NCI-H82 treated with DMSO at 0.1 percent for 48 hours (cell line): ENCODE measurements around the gene SMURF1.

Experiments
- DNase-seq: peaks from one replicate; lab custom pipeline; 2025; ENCODE audit not compliant: unreplicated experiment; lab: John Stamatoyannopoulos, UW

The SMURF1 gene

DNA sequence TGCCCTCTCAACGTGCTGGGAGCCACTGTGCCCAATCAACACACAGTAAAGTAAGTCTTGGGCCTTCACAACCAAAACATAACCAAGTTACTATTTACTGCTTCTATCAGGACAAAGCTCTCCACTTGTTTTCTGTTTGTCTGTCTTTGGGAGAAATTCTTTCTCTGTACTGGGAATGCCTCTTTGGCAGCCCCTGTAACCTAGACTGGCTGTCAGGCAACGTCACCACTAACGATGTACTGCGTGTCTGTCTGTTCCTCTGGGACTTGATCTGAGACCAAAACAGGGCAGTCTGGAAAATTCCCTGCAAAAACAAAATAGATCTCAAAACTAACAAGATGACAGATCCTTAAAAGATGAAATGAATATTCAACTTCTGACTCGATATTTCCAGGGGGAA, 113.0 kb downstream of the SMURF1 start:
- DNase-seq: no peak

DNA sequence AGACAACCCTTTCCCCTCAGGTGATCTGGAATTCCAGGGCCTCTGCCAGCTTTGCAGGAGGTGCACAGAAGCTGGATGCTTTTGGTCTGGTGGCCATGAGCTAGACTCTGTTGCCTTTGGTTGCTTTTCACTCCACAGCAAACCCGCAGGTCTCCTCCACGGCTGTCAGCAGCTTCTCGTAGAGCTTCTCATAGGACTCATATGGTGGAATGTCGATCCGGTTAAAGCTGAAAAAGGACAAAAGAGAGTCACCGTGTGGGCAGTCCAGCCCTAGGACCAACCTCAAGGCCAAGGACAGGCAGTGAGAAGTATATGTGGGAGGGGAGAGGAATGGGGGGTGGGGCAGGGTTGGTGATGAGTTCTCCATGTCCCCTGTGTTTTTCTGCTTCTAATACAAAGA, 113.5 kb downstream of the SMURF1 start:
- no peak for DNase-seq

DNA sequence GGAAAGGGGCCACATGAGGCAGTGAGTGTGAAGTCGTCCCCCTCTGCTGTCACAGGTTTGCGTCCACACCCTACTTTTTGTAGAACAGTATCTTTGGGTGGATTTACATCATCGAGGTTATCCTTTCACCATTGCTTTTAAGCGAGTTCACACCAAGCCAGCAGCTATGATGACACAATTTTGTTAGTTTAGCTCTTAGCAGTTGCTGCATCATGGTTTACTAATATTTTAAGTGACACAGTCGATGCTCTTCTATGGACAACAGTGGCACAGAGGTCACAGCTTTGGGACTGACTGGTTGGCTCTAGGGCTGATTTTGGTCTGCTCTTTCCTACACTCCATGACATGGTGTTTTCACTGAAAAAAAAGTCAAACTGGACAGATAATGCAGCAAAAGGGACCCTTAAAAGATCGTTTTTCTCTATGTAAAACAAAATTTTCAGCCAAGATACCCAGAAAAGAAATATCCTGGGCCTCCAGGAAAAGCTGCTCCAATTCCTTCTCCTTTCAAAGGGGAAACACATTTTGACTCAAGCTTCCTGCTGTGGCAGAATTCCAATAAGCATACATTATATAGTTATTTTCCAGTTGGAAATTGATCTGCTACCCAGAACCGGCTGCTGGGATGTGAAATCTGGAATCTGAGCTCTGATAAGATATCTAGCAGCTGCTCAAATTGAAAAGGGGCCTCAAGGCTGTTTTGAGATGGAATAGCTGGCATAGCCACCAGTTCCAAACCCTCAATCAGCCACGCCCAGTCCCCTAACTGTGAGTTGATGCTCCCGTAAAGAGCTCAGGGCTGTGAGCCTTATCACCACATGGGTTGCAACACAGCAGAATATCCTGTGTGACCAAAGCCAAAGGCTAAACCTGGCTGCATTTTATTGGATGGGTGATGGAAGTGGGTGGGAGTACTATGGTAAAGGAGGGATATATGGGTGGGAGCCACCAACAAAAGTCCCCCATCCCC, 114.2 kb downstream of the SMURF1 start:
- DNase-seq: no peak

DNA sequence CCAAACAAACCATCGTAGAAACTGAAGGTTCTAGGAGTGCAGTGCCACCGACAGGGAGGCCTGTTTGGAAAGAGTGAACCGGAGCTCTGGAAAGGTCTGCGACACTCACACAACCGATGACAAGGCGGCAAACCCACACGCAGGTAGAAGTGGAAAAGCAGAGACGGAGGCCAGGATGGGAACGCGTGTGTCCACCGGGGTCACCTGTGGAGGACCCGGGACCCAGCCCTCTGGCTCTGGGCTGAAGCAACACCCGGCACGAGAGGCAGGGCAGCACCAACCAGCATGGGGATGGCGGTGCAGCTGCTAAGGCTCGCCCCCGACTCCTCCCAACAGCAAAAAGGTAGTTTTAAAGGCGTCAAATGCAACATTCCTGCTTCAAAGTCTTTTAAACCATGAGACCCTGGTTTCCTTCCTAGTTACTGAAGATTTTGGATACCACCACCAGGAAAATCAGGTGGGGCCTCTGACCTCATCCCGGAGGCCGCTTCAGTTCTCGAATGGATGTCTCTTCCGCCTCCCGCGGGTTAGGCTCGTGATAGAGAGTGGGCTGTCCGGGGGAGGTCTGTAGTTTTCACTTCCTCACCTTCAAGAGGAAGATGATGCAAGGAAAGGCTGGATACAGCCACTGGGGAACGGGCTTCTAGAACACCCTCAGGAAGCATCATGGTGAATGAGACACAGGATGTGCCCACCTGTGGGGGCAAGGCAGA, 115.5 kb downstream of the SMURF1 start:
- no peak for DNase-seq

DNA sequence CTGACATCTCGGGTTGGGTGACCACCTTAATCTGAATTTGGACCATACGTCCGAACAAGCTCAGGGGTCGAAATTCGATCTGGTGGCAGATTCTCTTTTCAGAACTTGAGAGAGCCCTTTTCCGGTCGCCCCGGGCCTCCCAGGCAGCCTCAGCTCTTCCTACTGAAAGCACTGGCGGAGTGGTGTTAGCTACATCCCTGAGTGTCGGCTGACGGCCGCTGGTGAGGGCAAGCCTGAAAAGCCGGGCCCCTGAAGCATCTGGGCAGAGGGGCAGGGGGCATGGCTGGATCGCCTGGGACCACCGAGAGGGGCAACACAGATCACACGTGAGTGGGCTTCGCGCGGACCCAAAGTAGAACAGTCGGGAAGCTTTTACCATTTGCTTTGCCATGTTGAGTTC, 116.1 kb downstream of the SMURF1 start:
- no peak for DNase-seq

DNA sequence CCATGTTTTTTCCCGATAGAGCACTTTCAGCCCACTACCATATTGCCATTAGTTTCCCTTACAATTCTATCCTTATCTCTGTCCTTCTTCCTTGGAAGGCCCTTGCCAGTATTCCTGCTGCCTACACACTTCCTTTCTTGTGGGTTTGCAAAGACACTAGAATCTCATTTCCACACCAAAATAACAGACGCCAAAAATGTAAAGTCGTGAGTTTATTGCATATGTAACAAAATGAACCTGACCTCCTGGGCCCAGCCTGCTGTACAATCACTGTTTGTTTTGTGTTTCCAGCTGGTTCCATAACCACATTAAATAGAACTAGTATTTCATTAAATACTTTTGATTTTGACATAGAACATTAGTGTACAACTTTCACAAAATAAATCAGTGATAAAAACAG, 116.7 kb downstream of the SMURF1 start:
- no peak for DNase-seq

DNA sequence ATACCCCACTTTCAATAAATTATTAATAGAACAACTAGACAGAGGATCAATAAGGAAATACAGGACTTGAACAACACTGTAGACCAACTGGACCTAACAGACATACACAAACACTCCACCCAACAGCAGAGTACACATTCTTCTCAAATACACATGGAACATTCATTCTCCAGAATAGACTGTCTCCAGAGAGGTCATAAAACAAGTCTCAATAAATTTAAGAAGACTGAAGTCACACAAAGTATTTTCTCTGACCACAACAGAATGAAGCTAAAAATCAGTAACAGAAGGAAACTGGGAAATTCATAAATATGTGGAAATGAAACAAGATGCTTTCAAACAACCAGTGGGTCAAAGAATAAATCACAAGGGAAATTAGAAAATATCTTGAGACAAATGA, 119.8 kb downstream of the SMURF1 start:
- no peak for DNase-seq

DNA sequence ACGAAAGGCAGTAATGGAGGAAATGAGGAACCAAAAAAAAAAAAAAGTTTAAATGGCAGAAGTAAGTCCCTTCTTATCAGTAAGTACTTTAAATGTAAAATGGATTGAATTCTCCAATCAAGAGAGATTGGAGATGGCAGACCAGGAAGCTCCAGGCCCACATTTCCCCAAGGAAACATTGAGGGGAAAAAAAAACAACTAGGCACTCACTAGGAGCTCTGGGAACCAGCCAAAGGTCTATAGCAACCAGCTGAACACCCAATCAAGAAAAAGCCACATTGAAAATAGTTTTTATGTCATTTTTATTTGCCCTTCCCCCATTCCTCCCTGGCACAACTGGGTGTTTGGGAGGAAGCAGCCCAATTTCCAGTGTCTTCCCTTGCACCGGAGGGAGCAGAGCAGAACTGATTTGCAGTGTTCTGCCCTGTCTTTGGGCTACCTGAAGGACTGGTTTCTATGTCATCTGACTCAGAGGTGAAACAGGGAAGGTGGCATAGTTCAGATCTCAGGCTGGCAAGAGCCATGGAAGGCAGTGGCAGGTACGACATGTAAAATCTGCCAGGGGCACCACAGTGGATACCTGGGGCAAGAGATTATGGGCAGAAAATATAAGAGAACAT, 121.9 kb downstream of the SMURF1 start:
- no peak for DNase-seq

DNA sequence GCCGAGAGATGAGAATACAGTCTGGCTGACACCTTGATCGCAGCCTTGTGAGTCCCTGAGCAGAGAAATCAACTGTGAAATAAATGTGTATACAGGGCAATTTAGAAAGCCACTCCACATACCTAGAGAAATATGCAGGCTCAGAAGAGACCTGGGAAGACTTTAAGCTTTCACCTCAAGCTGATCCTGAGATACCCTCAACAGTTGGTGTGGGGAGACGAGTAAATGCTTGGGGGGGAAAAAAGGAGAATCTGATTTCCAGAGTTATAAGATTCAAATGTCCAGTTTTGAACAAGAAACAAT, 123.5 kb downstream of the SMURF1 start:
- DNase-seq: no peak

DNA sequence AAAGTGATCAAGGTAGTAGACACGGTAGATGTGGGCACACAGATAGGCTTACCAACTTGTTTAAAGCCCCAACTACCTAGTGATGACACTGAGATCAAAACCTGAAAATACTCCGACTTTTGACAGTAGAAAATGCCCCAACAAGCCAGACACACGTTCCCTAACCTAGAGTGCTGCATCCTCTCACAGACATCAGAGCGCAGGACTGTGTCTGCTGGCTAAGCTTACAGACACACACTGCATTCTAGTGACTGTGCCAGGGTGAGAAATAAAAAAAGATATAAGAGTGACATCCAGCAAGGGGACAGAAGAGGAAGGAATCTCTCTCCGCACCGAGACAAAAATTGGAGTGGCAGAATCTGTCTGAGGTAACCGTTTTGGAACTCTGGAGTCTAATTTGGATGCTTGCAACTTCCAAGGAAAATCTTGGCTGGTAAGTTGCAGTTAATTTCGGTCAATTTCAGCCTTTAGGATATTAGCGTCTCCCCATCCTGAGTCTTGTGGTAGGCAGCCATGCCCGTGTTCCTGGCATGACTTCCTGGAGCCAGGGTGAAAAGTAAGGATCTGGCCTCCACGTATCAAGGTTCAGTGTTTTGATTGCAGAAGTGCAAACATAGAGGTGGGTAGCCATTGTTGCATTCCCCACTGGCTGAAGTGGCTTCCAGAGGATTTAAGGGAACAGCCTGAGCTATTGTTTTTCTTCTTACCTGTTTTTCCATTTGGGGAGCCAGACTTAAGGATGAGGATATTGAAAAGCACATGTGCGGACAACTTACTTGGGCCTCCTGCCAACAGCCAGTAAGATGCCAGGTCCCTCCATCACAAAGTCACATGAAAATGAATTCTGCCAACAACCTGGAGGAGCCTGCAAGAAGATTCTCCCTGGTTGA, 124.1 kb downstream of the SMURF1 start:
- no peak for DNase-seq

DNA sequence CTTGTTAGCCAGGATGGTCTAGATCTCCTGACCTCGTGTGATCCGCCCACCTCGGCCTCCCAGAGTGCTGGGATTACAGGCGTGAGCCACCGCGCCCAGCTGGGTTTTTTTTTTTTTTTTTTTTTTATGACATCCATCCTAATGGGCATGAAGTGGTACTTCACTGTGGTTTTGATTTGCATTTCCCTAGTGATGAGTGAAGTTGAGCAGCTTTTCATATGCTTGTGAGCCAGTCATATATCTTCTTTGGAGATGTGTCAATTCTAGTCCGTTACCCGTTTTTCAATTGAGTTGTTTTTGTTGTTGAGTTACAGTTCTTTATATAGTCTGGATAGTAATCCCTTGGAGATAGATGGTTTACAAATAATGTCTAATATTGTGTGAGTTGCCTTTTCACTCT, 127.7 kb downstream of the SMURF1 start:
- no peak for DNase-seq

DNA sequence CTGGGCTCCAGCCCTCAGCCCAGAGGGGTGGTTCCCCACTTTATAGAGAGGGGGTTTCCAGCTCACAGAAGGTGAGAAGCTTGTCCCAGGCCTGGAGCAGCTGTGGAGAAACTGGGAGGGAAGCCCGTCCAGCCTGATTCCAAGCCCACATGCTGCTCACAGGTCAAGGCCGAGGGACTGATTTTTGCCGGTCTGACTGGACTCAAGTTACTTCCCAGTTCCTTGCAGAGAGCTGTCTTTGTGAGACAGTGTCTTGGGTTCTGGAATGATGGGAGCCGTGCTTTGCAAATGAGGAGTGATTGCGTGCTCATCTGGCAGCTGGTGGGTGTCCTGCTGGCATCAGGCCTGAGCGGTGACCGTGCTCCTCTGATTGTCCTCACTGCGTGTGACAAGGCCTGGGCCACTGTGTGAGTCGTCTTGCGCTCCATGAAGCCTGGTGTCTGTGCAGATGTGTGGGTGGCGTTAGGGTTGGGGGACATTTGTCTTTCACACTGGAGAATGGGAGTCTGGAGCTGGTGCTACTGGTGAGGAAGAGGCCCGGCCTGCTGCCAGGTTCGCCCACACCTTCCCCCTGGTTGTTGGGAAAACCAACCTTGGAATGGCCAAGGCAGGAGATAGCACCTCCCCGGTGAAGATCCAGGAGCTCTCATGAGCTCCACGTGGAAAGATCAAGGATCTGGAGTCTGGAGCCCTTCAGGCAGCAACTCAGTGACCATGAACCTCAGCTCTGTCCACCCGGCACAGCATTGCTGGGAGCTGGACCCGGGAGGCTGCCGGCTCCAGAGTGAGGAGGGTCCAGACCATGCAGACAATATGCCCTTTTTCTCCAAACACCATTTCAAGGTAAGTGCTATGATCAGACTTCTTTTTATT, 129.6 kb downstream of the SMURF1 start:
- no peak for DNase-seq

DNA sequence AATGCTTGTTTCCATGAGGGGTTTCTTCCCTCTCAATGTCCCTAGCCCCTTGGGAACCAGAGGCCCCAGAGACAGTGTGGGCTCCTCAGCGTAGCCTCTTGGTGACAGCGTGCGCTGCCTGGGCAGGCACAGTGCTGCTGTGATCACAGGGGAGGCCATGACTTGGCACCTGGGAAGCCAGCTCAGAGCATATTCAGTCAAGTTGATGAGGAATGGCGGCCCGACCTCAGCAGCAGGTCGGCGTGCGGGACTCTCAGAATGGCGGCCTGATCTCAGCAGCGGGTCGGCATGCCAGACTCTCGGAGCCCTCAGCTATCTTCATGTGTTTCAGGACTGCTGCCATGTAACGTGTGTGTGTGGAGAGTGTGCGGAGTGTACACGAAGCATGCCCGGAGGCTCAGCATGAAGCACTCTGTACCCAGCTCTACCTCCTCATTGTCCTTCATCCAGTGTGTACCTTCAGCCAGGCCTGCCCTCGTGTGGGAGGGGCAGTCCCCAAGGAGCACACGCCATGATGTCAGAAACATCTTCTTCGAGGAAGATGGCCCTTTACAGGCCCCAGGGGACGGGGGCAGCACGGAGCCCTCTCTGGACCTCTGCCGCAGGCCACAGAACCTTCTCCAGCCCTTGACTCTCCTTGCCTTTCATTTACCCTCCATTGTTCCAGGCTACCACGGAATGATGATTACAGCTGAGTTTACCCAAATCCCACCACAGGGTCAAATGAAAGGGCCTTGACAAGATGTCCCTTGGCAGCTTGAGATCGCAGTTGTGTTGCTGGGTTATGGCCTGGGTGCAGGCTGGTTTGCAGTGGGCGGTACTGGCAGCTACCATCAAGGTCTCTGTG, 130.4 kb downstream of the SMURF1 start:
- no peak for DNase-seq

DNA sequence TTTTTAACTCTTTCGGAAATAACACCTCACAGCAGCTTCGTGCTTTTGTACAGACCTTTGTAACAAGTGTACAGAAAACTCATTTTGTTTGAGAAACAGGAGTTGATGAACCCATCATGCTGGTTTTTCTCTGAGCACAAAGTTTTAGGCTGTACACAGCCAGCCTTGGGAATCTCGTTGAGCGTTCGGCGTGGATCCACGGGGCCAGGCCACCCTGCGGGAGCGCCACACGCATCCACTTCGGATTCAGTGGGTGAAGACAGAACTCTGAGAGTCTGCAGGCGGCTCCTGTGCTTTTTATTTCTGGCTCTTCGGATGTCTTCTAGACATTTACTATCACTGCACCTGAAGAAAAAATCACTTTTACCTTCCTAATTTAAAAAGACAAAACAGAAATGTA, 131.2 kb downstream of the SMURF1 start:
- DNase-seq: no peak

DNA sequence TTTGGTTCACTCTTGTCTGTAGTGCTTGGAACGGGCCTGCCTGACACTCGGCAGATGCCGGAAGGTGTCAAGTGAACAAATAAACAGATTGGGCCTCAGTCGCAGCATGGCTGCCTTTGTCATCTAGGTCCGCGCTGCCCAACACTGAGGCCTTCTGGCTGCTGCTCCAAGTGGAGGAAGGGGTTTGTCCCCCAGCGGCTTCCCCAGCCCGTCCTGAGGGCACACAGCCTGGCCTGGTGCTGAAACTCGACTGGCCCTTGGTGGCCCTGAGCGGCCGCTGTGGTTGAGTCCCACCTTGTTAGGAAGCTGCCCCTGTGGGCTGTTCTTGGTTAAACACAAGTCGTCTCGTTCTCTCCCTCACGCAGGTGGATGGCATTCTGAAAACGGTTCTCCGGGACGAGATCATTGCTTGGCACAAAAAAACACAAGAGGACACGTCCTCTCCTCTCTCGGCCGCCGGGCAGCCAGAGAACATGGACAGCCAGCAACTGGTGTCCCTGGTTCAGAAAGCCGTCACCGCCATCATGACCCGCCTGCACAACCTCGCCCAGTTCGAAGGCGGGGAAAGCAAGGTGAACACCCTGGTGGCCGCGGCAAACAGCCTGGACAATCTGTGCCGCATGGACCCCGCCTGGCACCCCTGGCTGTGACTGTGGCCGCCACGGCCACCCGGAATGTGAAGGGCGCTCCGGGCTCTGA, 132.1 kb downstream of the SMURF1 start:
- DNase-seq: no peak

DNA sequence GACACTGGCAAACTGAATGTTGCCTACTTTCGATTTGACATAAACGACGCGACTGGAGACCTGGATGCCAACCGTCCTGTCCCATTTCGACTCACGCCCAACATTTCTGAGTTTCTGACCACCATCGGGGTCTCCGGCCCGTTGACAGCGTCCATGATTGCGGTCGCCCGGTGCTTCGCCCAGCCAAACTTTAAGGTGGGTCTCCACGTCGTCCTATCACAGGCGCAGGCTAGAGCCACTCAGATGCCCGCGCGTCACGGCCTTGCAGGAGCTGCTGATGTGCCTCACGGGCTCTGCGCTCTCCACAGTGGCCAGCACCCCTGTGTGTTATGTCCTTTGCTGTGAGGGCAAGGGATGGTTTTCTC, 132.6 kb downstream of the SMURF1 start:
- DNase-seq: no peak

DNA sequence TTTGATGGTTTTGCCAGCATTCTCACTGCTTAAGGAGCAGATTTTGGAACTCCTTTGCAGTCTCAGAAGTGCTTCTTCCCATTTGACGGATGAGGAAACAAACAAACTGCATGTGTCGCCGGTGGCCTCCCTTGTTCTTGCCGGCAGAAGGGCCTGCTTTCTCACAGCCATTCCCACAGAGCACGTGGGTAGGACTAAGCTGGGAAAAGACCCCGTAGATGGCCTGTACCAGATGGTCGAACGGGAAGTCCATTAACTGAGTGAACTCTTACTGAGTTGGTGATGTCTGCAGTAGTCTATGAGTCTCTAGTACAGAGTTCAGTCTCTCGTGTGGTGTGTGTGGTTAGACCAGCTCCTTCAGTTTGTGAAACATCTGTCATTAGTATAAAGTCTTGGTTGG, 133.6 kb downstream of the SMURF1 start:
- DNase-seq: no peak

DNA sequence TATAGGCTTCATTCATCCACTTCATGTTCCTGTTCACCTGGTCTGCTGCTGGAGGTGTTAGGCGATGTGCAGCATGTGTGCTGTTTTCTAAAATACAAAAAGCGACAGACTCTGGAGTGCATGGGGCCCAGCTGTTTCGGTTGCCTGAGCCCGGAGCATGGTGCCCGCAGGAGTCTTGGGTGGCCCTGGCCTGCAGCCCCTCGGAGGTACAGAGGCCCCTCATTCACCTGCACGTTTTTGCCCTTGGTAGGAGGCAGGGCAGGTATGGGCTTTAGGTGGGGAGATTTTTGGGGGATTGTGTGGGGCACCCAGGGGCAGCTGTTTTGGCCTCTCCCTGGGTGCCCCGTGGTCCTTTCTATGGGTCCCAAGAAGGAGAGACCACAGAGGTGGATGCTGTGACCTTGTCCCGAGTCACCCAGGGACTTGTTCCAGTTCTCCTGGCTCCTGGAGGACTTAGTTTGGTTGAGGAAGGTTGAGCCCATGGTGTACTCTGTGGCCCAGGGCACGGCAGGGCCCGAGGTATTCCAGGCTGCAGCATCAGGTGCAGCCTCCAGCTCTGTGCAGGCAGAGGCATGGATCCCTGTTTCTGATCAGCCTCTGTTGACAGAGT, 134.9 kb downstream of the SMURF1 start:
- no peak for DNase-seq
